GM18498 (cell line): Measurements from ENCODE around the gene HIGD2B.
"Not testable (repeated sequence)": the region's sequence is repeated elsewhere in the genome, so short reads cannot be mapped to it uniquely, and the experiment has no call there.

ENCODE experiments used
- ATAC-seq: cut with Tn5 transposase; IDR thresholded peaks from one replicate; pipeline ENCODE4 v1.9.1; 2021; ENCODE audit warnings: mild to moderate bottlenecking, moderate library complexity; ENCODE audit not compliant: unreplicated experiment

Gene HIGD2B

DNA sequence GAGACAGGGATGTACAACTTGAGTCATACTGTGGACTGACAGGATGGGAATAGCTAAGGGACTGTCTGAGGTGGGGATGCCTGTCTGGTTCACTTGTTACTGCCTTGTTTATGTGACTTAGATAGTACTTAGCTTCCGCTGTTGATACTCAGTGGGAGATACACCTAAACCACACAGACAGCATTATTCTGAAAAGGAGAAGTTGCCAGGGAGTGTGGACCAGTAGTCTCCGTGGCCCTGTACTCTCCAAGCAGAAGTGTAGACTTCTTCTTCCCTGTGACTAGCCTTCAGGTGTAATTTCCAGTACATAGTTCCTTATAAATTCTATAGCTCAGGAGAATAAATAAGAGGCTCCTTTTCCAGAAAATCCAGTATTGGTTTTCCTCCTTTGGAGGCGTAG lies 5.1 kb downstream of the HIGD2B start:
- ATAC-seq: no peak

DNA sequence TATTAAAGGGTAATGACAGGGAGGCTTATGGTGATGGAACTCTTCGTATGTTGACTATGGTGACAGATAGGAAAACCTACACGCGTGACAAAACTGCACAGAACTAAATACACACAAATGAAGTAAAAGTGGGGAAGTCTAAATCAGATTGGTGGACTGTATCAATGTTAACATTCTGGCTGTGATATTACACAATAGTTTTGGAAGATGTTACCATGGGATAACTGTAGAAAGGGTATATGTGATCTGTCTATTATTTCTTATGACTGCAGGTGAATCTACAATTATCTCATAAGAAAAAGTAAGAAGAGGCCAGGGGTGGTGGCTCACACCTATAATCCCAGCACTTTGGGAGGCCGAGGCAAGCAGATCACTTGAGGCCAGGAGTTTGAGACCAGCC lies 9.1 kb downstream of the HIGD2B start:
- no peak for ATAC-seq

DNA sequence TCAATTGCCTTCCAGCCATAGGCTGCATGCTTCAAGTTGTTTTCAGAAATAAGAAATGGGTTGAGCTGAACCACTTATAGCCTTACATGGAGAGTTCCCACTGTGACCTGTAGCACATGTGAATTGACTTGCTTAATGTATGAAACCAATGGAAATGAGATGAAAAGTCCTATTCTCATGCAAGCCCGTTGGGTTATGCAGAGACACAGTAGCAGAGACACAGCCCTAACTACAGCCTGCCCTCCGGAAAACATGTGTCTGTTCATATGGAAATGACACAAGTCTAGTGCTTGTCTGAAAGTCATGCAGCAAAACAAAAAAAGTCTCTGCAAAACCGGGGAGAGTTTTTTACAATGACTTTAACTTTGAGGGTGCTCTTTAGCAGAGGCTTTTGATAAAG lies 14.5 kb downstream of the HIGD2B start:
- ATAC-seq: no peak

DNA sequence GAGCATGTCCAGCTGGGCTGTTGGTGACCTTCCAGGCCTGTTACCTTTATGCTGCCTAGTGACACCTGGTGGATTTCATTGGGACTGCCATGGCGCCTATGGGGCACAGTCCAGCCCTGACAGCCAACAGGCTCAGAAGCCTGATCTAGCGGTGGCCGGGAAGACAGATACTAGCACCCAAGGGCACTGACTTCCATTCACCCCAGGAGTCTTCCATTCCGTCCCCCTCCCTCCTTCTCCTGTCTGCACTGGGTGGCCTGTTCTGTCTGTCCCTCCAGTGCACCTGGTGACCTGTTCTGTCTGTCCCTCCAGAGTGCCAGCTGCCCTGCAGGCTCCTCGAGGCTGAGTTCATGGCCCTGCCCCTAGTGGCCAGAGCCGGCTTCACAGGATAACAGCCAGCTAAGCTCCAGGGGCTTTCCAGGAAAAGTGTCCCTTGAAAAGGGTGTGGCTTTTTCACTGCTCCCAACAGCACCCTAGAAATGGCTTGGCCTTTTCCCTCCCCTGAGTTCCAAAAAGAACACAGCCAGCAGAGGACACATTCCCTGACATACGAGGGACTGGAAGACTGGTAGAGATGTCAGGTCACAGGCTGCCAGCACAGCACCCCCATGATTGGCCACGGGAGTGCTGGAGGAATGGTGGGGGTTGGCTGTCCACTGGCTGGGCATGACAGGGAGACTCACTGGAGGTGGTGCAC lies 15.2 kb downstream of the HIGD2B start:
- ATAC-seq: peak; percentile 87

DNA sequence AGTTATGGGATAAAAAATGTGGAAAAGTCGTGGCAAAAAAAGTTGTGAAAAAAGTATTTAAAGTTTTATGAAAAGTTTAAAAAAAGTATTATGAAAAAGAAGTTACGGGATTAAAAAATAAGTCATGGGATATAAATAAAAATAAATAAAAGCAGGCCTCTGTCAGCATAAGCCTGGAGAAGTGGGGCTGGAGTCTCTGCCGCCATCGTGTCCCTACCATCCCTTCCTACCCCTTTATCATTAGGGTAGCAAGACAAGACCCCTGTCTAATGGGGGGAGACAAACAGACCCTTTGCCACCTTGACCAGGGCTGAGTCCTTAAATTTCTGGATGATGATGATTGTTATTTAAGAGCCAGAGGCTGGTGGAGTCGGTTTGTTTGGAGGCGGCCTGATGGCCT lies 16.2 kb downstream of the HIGD2B start:
- not testable (repeated sequence) for ATAC-seq

DNA sequence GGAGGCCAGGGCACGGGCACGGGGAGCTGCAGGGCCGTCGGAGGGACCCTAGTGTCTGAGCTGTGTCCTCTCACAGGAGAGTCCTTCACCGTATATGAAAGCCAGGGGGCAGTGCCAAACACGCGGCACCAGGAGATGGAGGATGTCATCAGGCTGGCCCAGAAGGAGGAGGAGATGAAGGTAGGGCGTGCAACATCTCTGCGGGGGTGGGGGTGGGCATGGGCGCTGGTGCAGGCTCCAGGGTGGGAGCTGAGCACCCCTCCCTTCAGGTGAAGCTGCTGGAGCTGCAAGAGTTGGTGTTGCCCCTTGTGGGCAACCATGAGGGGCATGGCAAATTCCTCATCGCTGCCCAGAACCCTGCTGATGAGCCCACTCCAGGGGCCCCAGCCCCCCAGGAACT lies 20.3 kb downstream of the HIGD2B start:
- not testable (repeated sequence) for ATAC-seq

DNA sequence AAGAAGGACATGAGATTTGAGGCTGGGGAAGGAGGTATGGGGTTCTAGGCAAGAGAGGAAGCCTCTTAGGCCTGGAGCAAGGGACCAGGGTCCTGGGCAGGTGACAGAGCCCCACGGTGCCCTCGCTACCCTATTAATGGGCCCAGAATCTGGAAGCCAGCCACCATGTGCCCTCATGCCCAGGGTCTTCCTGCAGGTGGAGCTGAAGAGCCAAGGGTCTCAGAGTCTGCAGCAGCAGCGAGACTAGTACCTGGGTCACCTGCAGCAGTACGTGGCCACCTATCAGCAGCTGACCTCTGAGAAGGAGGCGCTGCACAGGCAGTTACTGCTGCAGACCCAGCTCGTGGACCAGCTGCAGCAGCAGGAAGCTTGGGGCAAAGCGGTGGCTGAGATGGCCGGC lies 22.1 kb downstream of the HIGD2B start:
- not testable (repeated sequence) for ATAC-seq

DNA sequence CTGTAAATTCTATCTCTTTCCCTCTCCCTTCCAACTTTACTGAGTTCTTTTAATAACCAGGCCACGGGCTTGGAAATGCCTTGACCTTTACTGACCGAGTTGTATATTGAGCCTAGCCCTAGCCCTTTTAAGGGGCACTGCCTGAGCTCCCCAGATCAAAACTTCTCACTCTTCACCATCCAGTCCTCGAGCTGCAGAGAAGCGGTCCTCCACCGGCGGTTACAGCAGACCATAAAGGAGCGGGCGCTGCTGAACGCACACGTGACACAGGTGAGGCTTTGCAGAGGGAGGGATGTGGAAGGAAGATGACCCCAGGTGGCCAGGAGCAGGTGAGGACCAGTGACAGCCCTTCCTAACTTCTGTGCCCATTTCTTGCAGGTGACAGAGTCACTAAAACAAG lies 24.9 kb downstream of the HIGD2B start:
- ATAC-seq: not testable (repeated sequence)

DNA sequence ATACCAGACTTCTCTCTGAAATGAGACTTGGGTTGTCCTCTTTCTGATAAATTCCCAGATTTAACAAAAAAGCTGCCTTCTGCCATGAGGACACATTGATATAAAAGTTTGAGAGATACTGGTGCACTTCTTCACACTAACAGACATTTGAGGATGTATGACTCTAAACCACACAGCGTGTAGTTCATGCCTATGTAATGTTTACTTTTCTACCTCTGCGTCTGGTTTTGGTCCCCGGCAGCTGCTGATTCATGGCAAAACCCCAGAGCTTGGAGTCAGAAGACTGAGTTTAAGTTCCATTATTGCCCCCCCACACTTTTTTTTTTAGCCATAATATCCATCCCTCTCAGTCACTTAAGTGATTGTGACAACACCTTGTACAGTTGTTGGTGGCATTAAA lies 30.0 kb downstream of the HIGD2B start:
- ATAC-seq: not testable (repeated sequence)

DNA sequence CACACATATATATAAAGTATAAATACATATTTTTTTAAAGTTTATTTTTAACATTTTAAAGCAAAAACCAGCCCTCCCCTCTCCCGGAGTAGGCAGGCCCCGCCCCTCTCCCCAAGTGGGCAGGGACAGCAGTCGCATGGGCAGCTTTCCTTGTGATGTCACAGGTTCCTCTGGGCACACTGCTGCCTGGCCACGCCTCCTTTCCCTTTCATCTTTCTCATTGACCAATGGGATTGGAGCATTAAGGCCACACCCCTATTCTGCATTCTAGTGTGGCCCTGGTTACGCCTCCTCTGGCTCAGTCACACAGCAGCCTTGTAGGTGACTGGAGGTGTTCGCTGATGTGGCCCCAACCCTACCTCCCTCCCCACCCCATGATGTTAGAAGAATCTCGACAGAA lies 31.6 kb downstream of the HIGD2B start, which contains the start of gene GOLGA6B:
GOLGA6B (plus strand) TSS at position 301 of the 400 bp plus-strand sequence; CDS start at position 342, 41 bp downstream.
- not testable (repeated sequence) for ATAC-seq

DNA sequence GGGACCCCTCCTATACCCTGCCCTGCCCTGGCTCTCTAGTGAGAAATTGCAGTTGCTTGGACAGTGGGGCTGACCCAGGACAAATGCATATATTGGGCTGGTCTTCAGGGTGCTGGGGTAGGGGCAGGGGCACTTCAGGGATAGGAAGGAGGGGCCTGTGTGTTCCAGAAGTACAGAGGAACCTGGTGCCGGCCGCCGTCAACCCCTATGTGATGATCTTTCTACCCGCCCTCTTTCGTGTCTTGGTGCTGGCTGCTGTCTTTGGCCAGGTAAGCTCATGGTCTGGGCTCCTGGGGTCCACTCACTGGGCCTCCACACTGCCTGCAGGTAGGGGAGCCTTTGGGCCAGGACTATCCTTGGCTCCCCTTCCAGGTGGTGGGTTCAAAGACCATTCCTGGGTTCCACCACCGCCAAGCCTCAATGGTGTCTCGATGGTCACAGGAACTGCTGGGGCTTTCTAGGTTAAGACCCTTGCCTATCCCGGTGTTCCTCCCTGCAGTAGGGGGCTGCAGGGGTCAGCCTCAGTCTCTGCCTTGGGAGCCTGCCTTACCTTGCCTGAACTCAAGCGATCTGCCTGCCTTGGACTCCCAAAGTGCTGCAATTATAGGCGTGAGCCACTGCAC lies 37.2 kb downstream of the HIGD2B start:
- not testable (repeated sequence) for ATAC-seq

DNA sequence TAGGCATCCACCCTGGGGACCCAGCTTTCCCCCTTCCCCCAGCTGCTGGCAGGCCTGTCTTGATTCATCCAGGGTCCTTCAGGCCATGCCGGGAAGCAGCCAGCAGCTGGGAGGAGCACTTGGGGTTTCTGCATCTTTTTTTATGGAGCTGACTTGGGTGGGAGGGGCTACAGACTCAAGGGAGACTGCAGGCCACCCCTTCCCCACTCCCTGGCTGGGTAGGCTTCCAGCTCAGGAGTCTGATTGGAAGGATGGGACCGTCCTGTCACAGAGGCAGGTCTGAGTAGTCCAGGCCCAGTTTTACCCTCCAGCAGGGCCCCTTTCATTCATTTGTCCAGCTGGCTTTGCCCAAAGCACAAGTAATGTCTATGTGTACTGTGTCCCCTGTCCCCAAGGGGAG lies 43.7 kb downstream of the HIGD2B start:
- ATAC-seq: not testable (repeated sequence)

DNA sequence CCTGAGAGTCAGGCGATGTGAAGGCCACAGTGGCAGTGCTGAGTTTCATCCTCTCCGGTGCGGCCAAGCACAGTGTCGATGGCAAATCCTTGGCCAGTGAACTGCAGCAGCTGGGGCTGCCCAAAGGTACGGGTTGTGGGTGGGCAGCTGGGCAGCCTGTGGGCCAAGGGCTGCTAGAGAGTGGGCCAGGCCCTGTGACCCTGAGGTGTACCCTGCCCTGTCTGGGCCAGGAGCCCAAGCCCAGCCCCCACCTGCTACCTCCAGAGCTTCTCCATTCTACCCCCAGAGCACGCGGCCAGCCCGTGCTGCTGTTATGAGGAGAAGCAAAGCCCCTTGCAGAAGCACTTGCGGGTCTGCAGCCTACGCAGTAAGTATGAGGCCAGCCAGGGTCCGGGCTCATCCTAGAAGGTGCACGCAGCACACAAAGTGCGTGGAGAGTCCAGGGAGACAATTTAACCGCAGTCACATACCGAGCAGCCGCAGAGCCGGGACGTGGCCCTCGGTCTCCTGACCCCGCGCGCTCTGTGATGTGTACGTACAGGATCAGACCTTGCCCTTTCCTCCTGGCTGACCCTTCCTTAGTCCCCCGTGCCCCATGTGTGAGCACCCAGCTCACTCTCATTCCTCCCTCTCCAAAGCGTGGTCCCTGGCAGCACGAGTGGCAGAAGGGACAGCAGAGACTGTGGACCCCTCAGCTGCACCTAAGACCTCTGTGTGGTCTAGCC lies 46.1 kb downstream of the HIGD2B start:
- not testable (repeated sequence) for ATAC-seq

DNA sequence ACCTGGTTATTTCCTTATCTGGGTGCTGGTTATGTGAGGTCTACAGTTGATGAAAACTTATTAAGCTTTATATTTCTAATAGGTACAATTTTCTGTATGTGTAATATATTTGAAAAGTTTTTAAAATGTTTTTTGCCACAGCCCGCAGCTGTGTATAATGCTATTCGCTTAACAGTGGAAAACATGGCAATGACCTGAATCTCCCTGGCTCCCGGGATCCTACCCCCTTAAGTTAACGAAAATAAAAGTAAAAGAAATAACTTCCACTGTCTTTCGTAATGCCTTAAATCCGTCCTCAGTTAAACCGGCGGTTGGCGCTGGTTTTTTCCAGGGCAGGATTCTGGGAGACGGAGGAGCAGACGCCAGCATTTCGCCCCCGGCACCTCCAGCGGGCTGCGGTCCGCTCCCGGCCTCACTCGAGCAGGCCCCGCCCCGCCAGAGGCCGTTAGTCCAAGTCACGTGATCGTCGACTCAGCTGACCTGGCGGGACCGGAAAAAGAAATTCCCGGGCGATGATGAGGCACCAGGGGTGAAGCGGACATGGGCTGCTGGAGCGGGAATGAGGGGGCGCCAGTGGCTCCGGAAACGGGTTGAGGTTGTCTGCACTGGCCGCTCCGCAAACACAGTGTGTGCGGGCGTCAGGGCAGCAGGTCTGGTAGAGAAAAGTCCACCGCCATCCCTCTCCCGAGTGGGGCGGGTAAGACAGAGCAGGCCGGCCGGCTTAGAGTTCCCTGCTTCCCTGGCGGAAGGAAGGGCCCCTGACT lies 49.3 kb downstream of the HIGD2B start:
- ATAC-seq: not testable (repeated sequence)

DNA sequence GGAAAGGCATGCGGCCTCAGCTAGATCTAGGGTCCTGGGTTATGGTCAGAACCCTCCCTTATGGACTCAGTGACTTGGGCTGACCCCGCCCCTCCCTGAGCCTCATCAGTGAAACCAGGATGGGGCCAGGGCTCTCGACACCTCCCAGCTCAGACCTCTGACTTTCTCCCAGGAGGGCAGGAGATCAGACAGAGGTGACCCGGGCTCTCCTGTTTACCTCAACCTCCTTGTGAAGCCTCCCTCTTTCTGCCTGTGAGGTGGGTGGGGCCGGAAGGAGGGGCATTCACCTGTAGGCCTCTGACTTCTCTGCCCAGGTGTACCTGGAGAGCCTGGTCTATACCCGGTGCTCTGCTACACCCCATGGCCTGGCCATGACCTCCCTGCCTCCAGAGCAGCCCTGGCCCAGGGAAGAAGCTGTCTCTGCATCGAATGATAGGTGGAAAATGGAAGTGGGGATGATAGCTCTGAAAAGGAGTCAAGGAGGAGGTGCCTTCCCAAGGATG lies 56.9 kb downstream of the HIGD2B start:
- ATAC-seq: not testable (repeated sequence)

DNA sequence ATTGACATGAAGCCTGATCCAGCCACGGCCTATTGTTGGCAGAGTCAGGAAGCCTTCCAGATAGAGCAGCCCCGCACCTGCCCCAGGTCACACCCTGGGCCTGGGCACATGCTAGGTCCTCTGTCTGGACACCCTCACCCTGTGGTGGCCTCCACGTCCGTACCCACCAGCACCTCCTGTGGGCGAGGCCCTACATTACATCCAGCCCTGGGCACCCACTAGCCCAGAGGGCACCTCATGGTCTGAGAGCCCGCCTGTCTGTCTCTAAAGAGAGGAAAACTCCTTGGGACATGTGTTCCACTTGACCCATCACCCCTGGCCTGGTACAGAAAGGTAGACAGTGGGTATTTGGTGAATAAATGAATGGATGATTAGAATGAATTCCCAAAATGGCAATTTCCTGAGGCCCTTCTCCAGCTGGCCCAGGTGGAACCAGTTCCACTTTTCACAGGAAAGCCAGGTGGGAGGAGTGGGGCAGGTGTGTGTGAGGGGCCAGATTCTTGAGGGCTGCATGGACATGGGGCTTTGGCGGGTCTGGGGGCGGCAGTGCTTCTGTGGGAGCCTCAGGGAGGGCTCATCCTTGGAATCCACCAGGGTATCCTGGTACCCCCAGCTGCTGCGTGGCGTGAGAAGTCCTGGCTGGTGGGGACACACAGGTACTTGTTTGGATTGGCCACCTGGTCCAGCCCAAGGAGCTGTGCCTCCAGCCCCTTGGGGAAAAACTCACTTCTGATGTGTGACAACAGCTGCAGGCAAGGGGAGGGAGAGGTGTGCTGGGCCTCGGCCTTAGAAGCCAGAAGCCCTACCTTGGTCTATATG lies 57.5 kb downstream of the HIGD2B start:
- not testable (repeated sequence) for ATAC-seq

DNA sequence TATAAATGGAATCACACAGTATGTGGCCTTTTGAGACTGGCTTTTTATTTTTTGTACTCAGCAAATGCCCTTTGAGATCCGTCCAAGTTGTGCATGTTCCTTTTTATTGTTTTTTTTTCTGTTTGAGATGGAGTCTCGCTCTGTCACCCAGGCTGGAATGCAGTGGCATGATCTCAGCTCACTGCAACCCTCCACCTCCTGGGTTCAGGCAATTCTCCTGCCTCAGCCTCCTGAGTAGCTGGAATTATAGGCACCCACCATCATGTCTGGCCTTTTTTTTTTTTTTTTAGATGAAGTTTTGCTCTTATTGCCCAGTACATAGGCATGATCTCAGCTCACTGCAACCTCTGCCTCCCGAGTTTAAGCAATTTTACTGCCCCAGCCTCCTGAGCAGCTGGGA lies 59.8 kb downstream of the HIGD2B start:
- ATAC-seq: not testable (repeated sequence)
